Panc1 (cell line): Measurements from ENCODE around the gene ATP5PF.

ENCODE experiments used
- CTCF ChIP-seq: fragments of 450-650 bp; IDR thresholded peaks from 2 replicates; pipeline ENCODE4 v1.5.1; 2017; ENCODE audit warnings: mild to moderate bottlenecking
- POLR2AphosphoS5 ChIP-seq: IDR thresholded peaks from 2 replicates; pipeline ENCODE4 v1.6.1; 2012; ENCODE audit warnings: mild to moderate bottlenecking, low read depth, low read length, moderate library complexity
- SIN3A ChIP-seq: IDR thresholded peaks from 2 replicates; pipeline ENCODE4 v1.6.1; 2012; ENCODE audit warnings: low read depth, mild to moderate bottlenecking, low read length, moderate library complexity, borderline replicate concordance; ENCODE audit not compliant: insufficient read depth
- TCF7L2 ChIP-seq: IDR thresholded peaks from 2 replicates; pipeline ENCODE4 v1.6.1; 2011; ENCODE audit warnings: mild to moderate bottlenecking, low read depth, low read length, inconsistent platforms
- TF ChIP-seq, protein P1 (sequence below), 2 experiments: IDR thresholded peaks; 2 replicates each; pipeline ENCODE4 v1.6.1; 2011 to 2012; ENCODE audit warnings: low read depth in 2 of 2, control low read depth in 1 of 2, low read length in 1 of 2, mild to moderate bottlenecking in 1 of 2, moderate library complexity in 1 of 2; ENCODE audit not compliant: insufficient read depth in 1 of 2

- no peak for TF ChIP-seq CTCF
- TF ChIP-seq, protein P1, sequence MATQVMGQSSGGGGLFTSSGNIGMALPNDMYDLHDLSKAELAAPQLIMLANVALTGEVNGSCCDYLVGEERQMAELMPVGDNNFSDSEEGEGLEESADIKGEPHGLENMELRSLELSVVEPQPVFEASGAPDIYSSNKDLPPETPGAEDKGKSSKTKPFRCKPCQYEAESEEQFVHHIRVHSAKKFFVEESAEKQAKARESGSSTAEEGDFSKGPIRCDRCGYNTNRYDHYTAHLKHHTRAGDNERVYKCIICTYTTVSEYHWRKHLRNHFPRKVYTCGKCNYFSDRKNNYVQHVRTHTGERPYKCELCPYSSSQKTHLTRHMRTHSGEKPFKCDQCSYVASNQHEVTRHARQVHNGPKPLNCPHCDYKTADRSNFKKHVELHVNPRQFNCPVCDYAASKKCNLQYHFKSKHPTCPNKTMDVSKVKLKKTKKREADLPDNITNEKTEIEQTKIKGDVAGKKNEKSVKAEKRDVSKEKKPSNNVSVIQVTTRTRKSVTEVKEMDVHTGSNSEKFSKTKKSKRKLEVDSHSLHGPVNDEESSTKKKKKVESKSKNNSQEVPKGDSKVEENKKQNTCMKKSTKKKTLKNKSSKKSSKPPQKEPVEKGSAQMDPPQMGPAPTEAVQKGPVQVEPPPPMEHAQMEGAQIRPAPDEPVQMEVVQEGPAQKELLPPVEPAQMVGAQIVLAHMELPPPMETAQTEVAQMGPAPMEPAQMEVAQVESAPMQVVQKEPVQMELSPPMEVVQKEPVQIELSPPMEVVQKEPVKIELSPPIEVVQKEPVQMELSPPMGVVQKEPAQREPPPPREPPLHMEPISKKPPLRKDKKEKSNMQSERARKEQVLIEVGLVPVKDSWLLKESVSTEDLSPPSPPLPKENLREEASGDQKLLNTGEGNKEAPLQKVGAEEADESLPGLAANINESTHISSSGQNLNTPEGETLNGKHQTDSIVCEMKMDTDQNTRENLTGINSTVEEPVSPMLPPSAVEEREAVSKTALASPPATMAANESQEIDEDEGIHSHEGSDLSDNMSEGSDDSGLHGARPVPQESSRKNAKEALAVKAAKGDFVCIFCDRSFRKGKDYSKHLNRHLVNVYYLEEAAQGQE (IDR thresholded peaks at IDR 0.05; ENCODE audit: insufficient read depth in 1 of 2, low read depth in 2 of 2, low read length in 1 of 2) = no peak
- TF ChIP-seq SIN3A = no peak
- TF ChIP-seq POLR2AphosphoS5 = no peak
- TF ChIP-seq TCF7L2 = no peak
Measured at GRCh38 chr21:25760677-25761076, 26.0 kb upstream of the ATP5PF start.
